Measurements from ENCODE around the gene MOSPD3. TPM values are rescaled to one million over a fixed set of nuclear protein-coding genes. Genes with fewer than 3 reads are reported as not detected.

MOSPD3 gene
- total and polyA plus RNA-seq, 8 donors = 15.7 to 35.7 (median 31.4) TPM

DNA sequence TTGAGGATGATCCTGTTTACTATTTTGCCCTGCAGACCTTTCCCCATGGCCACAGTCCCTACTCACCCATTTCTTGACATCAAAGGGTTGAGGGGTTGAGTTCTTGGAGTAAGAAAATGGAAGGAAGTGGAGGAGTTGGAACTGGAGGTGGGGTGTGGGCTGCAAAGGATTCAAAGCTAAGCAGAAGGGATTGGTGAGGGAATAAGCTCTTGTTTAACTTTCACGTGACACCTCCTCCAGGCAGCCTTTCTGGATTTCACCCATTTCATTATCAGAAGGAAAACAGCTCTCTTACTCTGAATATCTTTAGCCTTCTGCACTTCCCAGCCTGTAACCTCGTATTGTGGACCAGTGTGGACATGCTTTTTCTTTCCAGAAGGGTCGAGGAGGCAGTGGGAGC, 13.7 kb downstream of the MOSPD3 start:
- intact Hi-C loops (cut with DNase I) = no loop called here
- H3K4me3 ChIP-seq = peak overlapping the region in 1 of 2 donors; percentile 24

DNA sequence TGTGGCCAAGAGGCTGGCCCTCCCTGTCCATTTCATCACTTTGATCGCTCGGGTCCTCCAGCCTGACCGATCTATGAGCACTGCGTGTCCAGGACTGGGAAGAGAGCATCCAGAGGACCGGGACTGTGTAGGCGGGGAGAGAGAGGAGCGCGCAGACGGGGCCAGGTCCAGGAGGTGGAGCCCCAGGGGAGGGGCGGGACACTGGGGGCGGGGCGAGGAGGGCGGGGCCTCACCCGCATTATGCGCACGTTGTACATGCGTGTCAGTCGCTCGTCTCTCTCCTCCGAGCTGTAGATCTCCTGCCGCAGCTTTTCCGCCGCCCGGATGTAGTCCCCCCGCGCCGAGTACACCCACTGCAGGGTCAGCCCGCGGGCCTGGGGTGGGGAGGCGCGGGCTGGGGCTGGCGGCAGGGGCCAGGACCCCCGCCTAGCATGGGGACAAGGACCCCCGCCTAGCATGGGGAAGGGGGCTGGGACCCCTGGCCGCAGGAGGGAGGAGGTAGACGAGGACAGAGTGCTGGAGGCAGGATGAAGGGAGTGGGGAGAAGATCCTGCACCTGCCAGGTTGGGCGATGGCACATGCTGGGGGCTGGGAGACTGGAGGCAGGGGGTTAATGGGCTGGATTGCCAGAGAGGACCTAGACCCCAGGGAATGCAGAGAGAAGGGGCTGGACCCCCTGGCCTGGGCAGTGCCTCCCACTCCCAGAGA, 14.3 kb downstream of the MOSPD3 start:
- H3K4me1 ChIP-seq = peaks cover 0 to 13% of the 10 kb centered on the region in 2 donors
- DNase-seq (peak in 3 of 4 donors; percentile 77 to 94 (median 81)), ATAC-seq (peak; percentile 99)
- H3K27ac ChIP-seq = peak overlapping the region in 1 of 2 donors; percentile 48
- no peaks in the 10 kb centered on the region for H3K36me3 ChIP-seq
- peak overlapping the region; percentile 24 to 26 for H3K4me3 ChIP-seq
- H3K9me3 ChIP-seq = no peaks in the 10 kb centered on the region
- H3K27me3 ChIP-seq = peaks cover 0 to 9% of the 10 kb centered on the region in 2 donors
- TF ChIP-seq, protein P1, sequence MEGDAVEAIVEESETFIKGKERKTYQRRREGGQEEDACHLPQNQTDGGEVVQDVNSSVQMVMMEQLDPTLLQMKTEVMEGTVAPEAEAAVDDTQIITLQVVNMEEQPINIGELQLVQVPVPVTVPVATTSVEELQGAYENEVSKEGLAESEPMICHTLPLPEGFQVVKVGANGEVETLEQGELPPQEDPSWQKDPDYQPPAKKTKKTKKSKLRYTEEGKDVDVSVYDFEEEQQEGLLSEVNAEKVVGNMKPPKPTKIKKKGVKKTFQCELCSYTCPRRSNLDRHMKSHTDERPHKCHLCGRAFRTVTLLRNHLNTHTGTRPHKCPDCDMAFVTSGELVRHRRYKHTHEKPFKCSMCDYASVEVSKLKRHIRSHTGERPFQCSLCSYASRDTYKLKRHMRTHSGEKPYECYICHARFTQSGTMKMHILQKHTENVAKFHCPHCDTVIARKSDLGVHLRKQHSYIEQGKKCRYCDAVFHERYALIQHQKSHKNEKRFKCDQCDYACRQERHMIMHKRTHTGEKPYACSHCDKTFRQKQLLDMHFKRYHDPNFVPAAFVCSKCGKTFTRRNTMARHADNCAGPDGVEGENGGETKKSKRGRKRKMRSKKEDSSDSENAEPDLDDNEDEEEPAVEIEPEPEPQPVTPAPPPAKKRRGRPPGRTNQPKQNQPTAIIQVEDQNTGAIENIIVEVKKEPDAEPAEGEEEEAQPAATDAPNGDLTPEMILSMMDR (IDR thresholded peaks at IDR 0.05) = no peak
- intact Hi-C loops (cut with DNase I) = no loop called here

More for the DNA sequence above, 13.7 kb downstream of the MOSPD3 start:
- no peaks in the 10 kb centered on the region for H3K9me3 ChIP-seq
- H3K36me3 ChIP-seq = peaks cover 0 to 5% of the 10 kb centered on the region in 2 donors
- peaks cover 0 to 7% of the 10 kb centered on the region in 2 donors for H3K27me3 ChIP-seq
- H3K27ac ChIP-seq = no peak overlapping the region
- TF ChIP-seq, protein P1 (IDR thresholded peaks at IDR 0.05) = no peak
- H3K4me1 ChIP-seq = peaks cover 0 to 13% of the 10 kb centered on the region in 2 donors
- ATAC-seq = no peak
- no peak for DNase-seq

- TF ChIP-seq, protein P1 (IDR thresholded peaks at IDR 0.05) = no peak
- Histone ChIP-seq H3K36me3 (no peaks in the 10 kb centered on the region), H3K9me3 (no peaks in the 10 kb centered on the region), H3K4me3 (no peak overlapping the region), H3K27ac (no peak overlapping the region), H3K27me3 (peaks cover 0 to 14% of the 10 kb centered on the region in 2 donors), H3K4me1 (peaks cover 0 to 13% of the 10 kb centered on the region in 2 donors)
- intact Hi-C loops (cut with DNase I) = no loop called here
- DNase-seq (peak in 1 of 4 donors; percentile 70), ATAC-seq (no peak)
Observed at GRCh38 chr7:100627238-100627549, 14.9 kb downstream of the MOSPD3 start.

- no peaks in the 10 kb centered on the region for H3K9me3 ChIP-seq
- H3K36me3 ChIP-seq = no peaks in the 10 kb centered on the region
- TF ChIP-seq, protein P1 (IDR thresholded peaks at IDR 0.05) = peak in 1 of 2 donors; percentile 10
- no peak overlapping the region for H3K27ac ChIP-seq
- DNase-seq (no peak), ATAC-seq (no peak)
- peaks cover 0 to 31% of the 10 kb centered on the region in 2 donors for H3K27me3 ChIP-seq
- no peak overlapping the region for H3K4me3 ChIP-seq
- peaks cover 4 to 20% of the 10 kb centered on the region in 2 donors for H3K4me1 ChIP-seq
- intact Hi-C loops (cut with DNase I) = no loop called here
Observed at GRCh38 chr7:100629117-100629716, 16.9 kb downstream of the MOSPD3 start.

GRCh38 chr7:100630066-100630465, 17.7 kb downstream of the MOSPD3 start:
- TF ChIP-seq, protein P1 (IDR thresholded peaks at IDR 0.05) = no peak
- ATAC-seq = no peak
- Histone ChIP-seq H3K27ac (no peak overlapping the region), H3K9me3 (no peaks in the 10 kb centered on the region), H3K4me1 (peaks cover 4 to 20% of the 10 kb centered on the region in 2 donors), H3K36me3 (no peaks in the 10 kb centered on the region), H3K4me3 (no peak overlapping the region), H3K27me3 (peaks cover 0 to 31% of the 10 kb centered on the region in 2 donors)
- intact Hi-C loops (cut with DNase I) = no loop called here
- DNase-seq = no peak
